Mesenchymal stem cell (in vitro differentiated cells and primary cell): ENCODE measurements around the gene FOXF2.

Experiments
- DNase-seq: peaks from one replicate; pipeline ENCODE4 v3.0.0-alpha.2; 2013
- H2AFZ ChIP-seq: one replicate; pipeline ENCODE4 v1.6.1; 2013; ENCODE audit warnings: low read depth, mild to moderate bottlenecking, control low read depth, inconsistent platforms, low read length, moderate library complexity
- H2AK5ac ChIP-seq: 2 replicates; pipeline ENCODE4 v1.6.1; 2013; ENCODE audit warnings: low read length, moderate library complexity, mild to moderate bottlenecking, inconsistent platforms; ENCODE audit not compliant: severe bottlenecking
- H2BK120ac ChIP-seq: one replicate; pipeline ENCODE4 v1.6.1; 2013; ENCODE audit warnings: low read depth, mild to moderate bottlenecking, inconsistent platforms, low read length, moderate library complexity
- H2BK12ac ChIP-seq, 2 experiments: one replicate each; pipeline ENCODE4 v1.6.1; 2013; ENCODE audit warnings: inconsistent platforms in 2 of 2, low read length in 2 of 2, mild to moderate bottlenecking in 2 of 2, moderate library complexity in 2 of 2, control low read depth in 1 of 2
- H2BK15ac ChIP-seq: one replicate; pipeline ENCODE4 v1.6.1; 2013; ENCODE audit warnings: mild to moderate bottlenecking, low read depth, inconsistent platforms; ENCODE audit not compliant: poor library complexity, severe bottlenecking
- H2BK5ac ChIP-seq: 2 replicates; pipeline ENCODE4 v1.6.1; 2013; ENCODE audit warnings: low read depth, mild to moderate bottlenecking, low read length, control low read depth, inconsistent platforms; ENCODE audit not compliant: poor library complexity, severe bottlenecking
- H3K14ac ChIP-seq, 2 experiments: one replicate each; pipeline ENCODE4 v1.6.1; 2013; ENCODE audit warnings: inconsistent platforms in 2 of 2, low read length in 2 of 2, control low read depth in 1 of 2, mild to moderate bottlenecking in 1 of 2, moderate library complexity in 1 of 2
- H3K18ac ChIP-seq, 2 experiments: one replicate each; pipeline ENCODE4 v1.6.1; 2013; ENCODE audit warnings: inconsistent platforms in 2 of 2, low read length in 2 of 2, control low read depth in 1 of 2, low read depth in 1 of 2, mild to moderate bottlenecking in 1 of 2
- H3K23ac ChIP-seq, 2 experiments: one replicate each; pipeline ENCODE4 v1.6.1; 2013; ENCODE audit warnings: inconsistent platforms in 2 of 2, low read length in 2 of 2, mild to moderate bottlenecking in 2 of 2, moderate library complexity in 2 of 2, control low read depth in 1 of 2
- H3K27ac ChIP-seq: 2 replicates; pipeline ENCODE4 v1.5.1; 2013; ENCODE audit warnings: mild to moderate bottlenecking, moderate library complexity, low read length, control low read depth, inconsistent platforms; ENCODE audit not compliant: poor library complexity, severe bottlenecking
- H3K27me3 ChIP-seq, 2 experiments: 2 replicates each; pipeline versions ENCODE4 v1.6.1 to v1.7.0; 2013; ENCODE audit warnings: low read length in 2 of 2, mild to moderate bottlenecking in 2 of 2, moderate library complexity in 2 of 2, control low read depth in 1 of 2, inconsistent platforms in 1 of 2; ENCODE audit not compliant: control insufficient read depth in 1 of 2, insufficient read depth in 1 of 2
- H3K36me3 ChIP-seq, 2 experiments: 2 replicates each; pipeline versions ENCODE4 v1.6.1 to v1.7.0; 2013; ENCODE audit warnings: low read length in 2 of 2, control low read depth in 1 of 2, inconsistent platforms in 1 of 2, low read depth in 1 of 2, mild to moderate bottlenecking in 1 of 2; ENCODE audit not compliant: insufficient read depth in 2 of 2, control insufficient read depth in 1 of 2
- H3K4ac ChIP-seq, 2 experiments: one replicate each; pipeline ENCODE4 v1.6.1; 2013; ENCODE audit warnings: inconsistent platforms in 2 of 2, low read length in 2 of 2, mild to moderate bottlenecking in 2 of 2, moderate library complexity in 2 of 2, control low read depth in 1 of 2, low read depth in 1 of 2
- H3K4me1 ChIP-seq: 2 replicates; pipeline ENCODE4 v1.6.1; 2013; ENCODE audit warnings: low read depth, low read length, control low read depth; ENCODE audit not compliant: control insufficient read depth, insufficient read depth
- H3K4me2 ChIP-seq: 2 replicates; pipeline ENCODE4 v1.6.1; 2013; ENCODE audit warnings: low read length, mild to moderate bottlenecking, inconsistent platforms; ENCODE audit not compliant: poor library complexity, severe bottlenecking
- H3K4me3 ChIP-seq, 2 experiments: 2 replicates each; pipeline versions ENCODE4 v1.5.1 to v1.7.0; 2013; ENCODE audit warnings: low read length in 2 of 2, mild to moderate bottlenecking in 2 of 2, control low read depth in 1 of 2, low read depth in 1 of 2; ENCODE audit not compliant: insufficient read depth in 1 of 2
- H3K79me1 ChIP-seq: replicated peaks from 2 replicates; pipeline ENCODE4 v1.6.1; 2013; ENCODE audit warnings: mild to moderate bottlenecking, control low read depth, low read length, inconsistent platforms; ENCODE audit not compliant: poor library complexity, severe bottlenecking
- H3K9ac ChIP-seq: 2 replicates; pipeline ENCODE4 v1.7.0; 2013; ENCODE audit warnings: mild to moderate bottlenecking, low read length, moderate library complexity
- H3K9me3 ChIP-seq: 2 replicates; pipeline ENCODE4 v1.7.0; 2013; ENCODE audit warnings: mild to moderate bottlenecking, low read length; ENCODE audit not compliant: control insufficient read depth
- H4K8ac ChIP-seq: one replicate; pipeline ENCODE4 v1.6.1; 2013; ENCODE audit warnings: inconsistent platforms, mild to moderate bottlenecking, low read length, moderate library complexity
- H4K91ac ChIP-seq: one replicate; pipeline ENCODE4 v1.6.1; 2013; ENCODE audit warnings: mild to moderate bottlenecking, low read length, inconsistent platforms
- WGBS: methylation state at CpG from one replicate; pipeline ENCODE4 v1.1.7; 2013; ENCODE audit warnings: mixed read lengths; 5-methylcytosine and 5-hydroxymethylcytosine counted together

Gene FOXF2

GRCh38 chr6:1437553-1438406 is 48.4 kb downstream of the FOXF2 start:
- H4K8ac ChIP-seq: no peak overlapping the region
- H3K27ac ChIP-seq: no peak overlapping the region
- H2AK5ac ChIP-seq: no peak overlapping the region
- no peak overlapping the region for H2BK12ac ChIP-seq
- H3K27me3 ChIP-seq: peaks cover 27 to 41% of the 10 kb centered on the region in 2 experiments
- no peak overlapping the region for H2AFZ ChIP-seq
- H3K79me1 ChIP-seq: no peaks in the 10 kb centered on the region
- no peak overlapping the region for H3K9ac ChIP-seq
- no peak overlapping the region for H3K18ac ChIP-seq
- H3K14ac ChIP-seq: no peak overlapping the region
- no peaks in the 10 kb centered on the region for H3K9me3 ChIP-seq
- H3K23ac ChIP-seq: no peak overlapping the region
- H3K4me2 ChIP-seq: no peak overlapping the region
- H2BK120ac ChIP-seq: no peak overlapping the region
- no peaks in the 10 kb centered on the region for H3K36me3 ChIP-seq
- no peak overlapping the region for H3K4me3 ChIP-seq
- DNase-seq: no peak
- no peak overlapping the region for H4K91ac ChIP-seq
- H3K4ac ChIP-seq: no peak overlapping the region
- 66% methylated on average over 19 of the region's 21 CpGs for WGBS
- H2BK15ac ChIP-seq: no peak overlapping the region
- H3K4me1 ChIP-seq: no peaks in the 10 kb centered on the region
- H2BK5ac ChIP-seq: no peak overlapping the region

- Histone ChIP-seq H3K23ac (no peak overlapping the region), H3K4me3 (no peak overlapping the region), H2BK12ac (no peak overlapping the region), H3K18ac (no peak overlapping the region), H3K27me3 (peaks cover 27 to 41% of the 10 kb centered on the region in 2 experiments), H2BK120ac (no peak overlapping the region), H4K8ac (no peak overlapping the region), H3K4me1 (no peaks in the 10 kb centered on the region), H4K91ac (no peak overlapping the region), H2AK5ac (no peak overlapping the region), H2BK15ac (no peak overlapping the region), H2AFZ (no peak overlapping the region), H3K4me2 (no peak overlapping the region), H3K9me3 (no peaks in the 10 kb centered on the region), H3K79me1 (no peaks in the 10 kb centered on the region), H3K9ac (no peak overlapping the region), H3K36me3 (no peaks in the 10 kb centered on the region), H3K27ac (no peak overlapping the region), H3K14ac (no peak overlapping the region), H2BK5ac (no peak overlapping the region), H3K4ac (no peak overlapping the region)
- no peak for DNase-seq
- 70% methylated on average over 12 of the region's 12 CpGs for WGBS
Observed at GRCh38 chr6:1438471-1438881, 49.1 kb downstream of the FOXF2 start.

- H4K91ac ChIP-seq: no peak overlapping the region
- 93% methylated on average over 9 of the region's 10 CpGs for WGBS
Observed at GRCh38 chr6:1439349-1439748, 50.0 kb downstream of the FOXF2 start.

GRCh38 chr6:1442929-1443328 is 53.6 kb downstream of the FOXF2 start:
- Histone ChIP-seq H3K27me3 (peaks cover 21% of the 10 kb centered on the region in 2 experiments), H3K18ac (no peak overlapping the region), H2BK12ac (no peak overlapping the region), H4K91ac (no peak overlapping the region), H3K27ac (no peak overlapping the region), H3K4me3 (no peak overlapping the region), H3K36me3 (no peaks in the 10 kb centered on the region), H4K8ac (no peak overlapping the region), H2BK120ac (no peak overlapping the region), H3K4me2 (no peak overlapping the region), H3K14ac (no peak overlapping the region), H3K4ac (no peak overlapping the region), H3K9ac (no peak overlapping the region), H2AK5ac (no peak overlapping the region), H2BK15ac (no peak overlapping the region), H2AFZ (no peak overlapping the region), H2BK5ac (no peak overlapping the region), H3K79me1 (no peaks in the 10 kb centered on the region), H3K23ac (no peak overlapping the region), H3K9me3 (no peaks in the 10 kb centered on the region), H3K4me1 (no peaks in the 10 kb centered on the region)
- WGBS: 45% methylated on average over 4 of the region's 4 CpGs
- DNase-seq: no peak

More at GRCh38 chr6:1439349-1439748, 50.0 kb downstream of the FOXF2 start:
- Histone ChIP-seq H3K4me1 (no peaks in the 10 kb centered on the region), H3K18ac (no peak overlapping the region), H3K27ac (no peak overlapping the region), H2BK5ac (no peak overlapping the region), H3K27me3 (peaks cover 27 to 41% of the 10 kb centered on the region in 2 experiments), H3K4me3 (no peak overlapping the region), H2BK120ac (no peak overlapping the region), H2AK5ac (no peak overlapping the region), H3K36me3 (no peaks in the 10 kb centered on the region), H2AFZ (no peak overlapping the region), H3K4ac (no peak overlapping the region), H4K8ac (no peak overlapping the region), H3K79me1 (no peaks in the 10 kb centered on the region), H3K9me3 (no peaks in the 10 kb centered on the region), H3K4me2 (no peak overlapping the region), H2BK12ac (no peak overlapping the region), H3K23ac (no peak overlapping the region), H3K9ac (no peak overlapping the region), H2BK15ac (no peak overlapping the region), H3K14ac (no peak overlapping the region)
- no peak for DNase-seq
